Esophagus muscularis mucosa (tissue), 3 donors: Measurements from ENCODE around the gene CH25H.
A peak's percentile ranks its signal among the peaks of the same experiment; 100 is the strongest.

Experiments
- CTCF ChIP-seq, 3 experiments: fragments of 200-600 bp in 2 of 3; fragments of 450-650 bp in 1 of 3; sonication (generic) in 2 of 3; IDR thresholded peaks; one replicate each; pipeline ENCODE4 v1.5.1; 2017 to 2019; ENCODE audit warnings: antibody characterized with exemption in 3 of 3, mild to moderate bottlenecking in 2 of 3, moderate library complexity in 1 of 3
- POLR2A ChIP-seq: fragments of 450-650 bp; IDR thresholded peaks from one replicate; pipeline ENCODE4 v1.6.1; 2017; ENCODE audit warnings: antibody characterized with exemption, moderate library complexity, mild to moderate bottlenecking, low read depth
- POLR2AphosphoS5 ChIP-seq, 2 donors: sonication (generic); formaldehyde crosslinking; IDR thresholded peaks; one replicate each; pipeline ENCODE4 v1.6.1; 2017; ENCODE audit warnings: antibody characterized with exemption in 2 of 2

GRCh38 chr10:89241486-89242344 lies 34.6 kb upstream of the CH25H start:
- TF ChIP-seq CTCF (IDR thresholded peaks at IDR 0.05), result no peak
- no peak for TF ChIP-seq POLR2A
- TF ChIP-seq POLR2AphosphoS5 (IDR thresholded peaks at IDR 0.05), result peak in 1 of 2 donors; percentile 22
